Measurements from ENCODE around the gene ADAMTS17. TPM values are rescaled to one million over a fixed set of nuclear protein-coding genes. Genes with fewer than 3 reads are reported as not detected.

ADAMTS17 gene
- total and polyA plus RNA-seq, 2 experiments from 2014 or later = 0.69 to 3.3 TPM

- Histone ChIP-seq H3K4me3 (no peak overlapping the region), H3K36me3 (no peaks in the 10 kb centered on the region), H3K27me3 (no peaks in the 10 kb centered on the region), H3K27ac (no peak overlapping the region), H3K4me1 (ENCODE audit: low read depth) (no peaks in the 10 kb centered on the region), H3K9me3 (ENCODE audit: low read depth) (no peaks in the 10 kb centered on the region)
- TF ChIP-seq CTCF (IDR thresholded peaks at IDR 0.05; ENCODE audit: low read depth, low read length) = no peak
- DNase-seq (ENCODE audit: low read depth in 1 of 2, low spot score in 1 of 2) = peak in 1 of 2 donors; percentile 7
Observed at GRCh38 chr15:100167884-100168375, 173.8 kb downstream of the ADAMTS17 start.

GRCh38 chr15:100166313-100166712 is 175.5 kb downstream of the ADAMTS17 start:
- Histone ChIP-seq H3K9me3 (ENCODE audit: low read depth) (no peaks in the 10 kb centered on the region), H3K4me3 (no peak overlapping the region), H3K27me3 (no peaks in the 10 kb centered on the region), H3K4me1 (ENCODE audit: low read depth) (no peaks in the 10 kb centered on the region), H3K27ac (no peak overlapping the region), H3K36me3 (no peaks in the 10 kb centered on the region)
- DNase-seq (ENCODE audit: low read depth in 1 of 2, low spot score in 1 of 2) = no peak
- TF ChIP-seq CTCF (IDR thresholded peaks at IDR 0.05; ENCODE audit: low read depth, low read length) = no peak

GRCh38 chr15:100163961-100164360 is 177.8 kb downstream of the ADAMTS17 start:
- Histone ChIP-seq H3K27me3 (no peaks in the 10 kb centered on the region), H3K36me3 (no peaks in the 10 kb centered on the region), H3K9me3 (ENCODE audit: low read depth) (no peaks in the 10 kb centered on the region), H3K4me1 (ENCODE audit: low read depth) (no peaks in the 10 kb centered on the region), H3K4me3 (no peak overlapping the region), H3K27ac (no peak overlapping the region)
- TF ChIP-seq CTCF (IDR thresholded peaks at IDR 0.05; ENCODE audit: low read depth, low read length) = no peak
- no peak for DNase-seq (ENCODE audit: low read depth in 1 of 2, low spot score in 1 of 2)

- no peak for DNase-seq (ENCODE audit: low read depth in 1 of 2, low spot score in 1 of 2)
- TF ChIP-seq CTCF (IDR thresholded peaks at IDR 0.05; ENCODE audit: low read depth, low read length) = no peak
- Histone ChIP-seq H3K27me3 (no peaks in the 10 kb centered on the region), H3K36me3 (no peaks in the 10 kb centered on the region), H3K9me3 (ENCODE audit: low read depth) (no peaks in the 10 kb centered on the region), H3K27ac (no peak overlapping the region), H3K4me1 (ENCODE audit: low read depth) (no peaks in the 10 kb centered on the region), H3K4me3 (no peak overlapping the region)
Observed at GRCh38 chr15:100160953-100161352, 180.8 kb downstream of the ADAMTS17 start.

- no peak for TF ChIP-seq CTCF (IDR thresholded peaks at IDR 0.05; ENCODE audit: low read depth, low read length)
- Histone ChIP-seq H3K4me3 (no peak overlapping the region), H3K36me3 (no peaks in the 10 kb centered on the region), H3K9me3 (ENCODE audit: low read depth) (no peaks in the 10 kb centered on the region), H3K27me3 (no peaks in the 10 kb centered on the region), H3K4me1 (ENCODE audit: low read depth) (no peaks in the 10 kb centered on the region), H3K27ac (no peak overlapping the region)
- no peak for DNase-seq (ENCODE audit: low read depth in 1 of 2, low spot score in 1 of 2)
Observed at GRCh38 chr15:100159436-100159835, 182.3 kb downstream of the ADAMTS17 start.

GRCh38 chr15:100158356-100158755 is 183.4 kb downstream of the ADAMTS17 start:
- Histone ChIP-seq H3K27me3 (no peaks in the 10 kb centered on the region), H3K4me3 (no peak overlapping the region), H3K9me3 (ENCODE audit: low read depth) (no peaks in the 10 kb centered on the region), H3K36me3 (no peaks in the 10 kb centered on the region), H3K27ac (no peak overlapping the region), H3K4me1 (ENCODE audit: low read depth) (no peaks in the 10 kb centered on the region)
- peak in 1 of 2 donors; percentile 26 for DNase-seq (ENCODE audit: low read depth in 1 of 2, low spot score in 1 of 2)
- no peak for TF ChIP-seq CTCF (IDR thresholded peaks at IDR 0.05; ENCODE audit: low read depth, low read length)
